Endothelial cell of umbilical vein (primary cell): Measurements from ENCODE around the gene B4GALT6. TPM values are rescaled to one million over a fixed set of nuclear protein-coding genes. Genes with fewer than 3 reads are reported as not detected.
A peak's percentile ranks its signal among the peaks of the same experiment; 100 is the strongest.

Experiments used
- BruUV-seq: library from RNA; stranded (reverse); fragments of 400-500 nt; replicated peaks from 2 replicates; lab custom pipeline; 2021; lab: Mats Ljungman, UMichigan
- CTCF ChIA-PET: fragments of 300-600, 350-600 bp; sonication (Branson Sonifier 250); formaldehyde crosslinking; loops from one replicate; lab custom pipeline; 2021; ENCODE audit warnings: antibody characterized with exemption, inconsistent platforms; lab: Charles Lee
- POLR2A ChIA-PET: fragments of 300-600, 350-600 bp; sonication (Branson Sonifier 250); formaldehyde crosslinking; loops from one replicate; lab custom pipeline; 2021; ENCODE audit warnings: antibody characterized with exemption, inconsistent platforms; lab: Charles Lee
- DNase-seq: peaks from one replicate; pipeline ENCODE4 v3.0.0-alpha.2; 2011; ENCODE audit warnings: low read depth, low spot score
- FAIRE-seq: peaks from 2 replicates; lab custom pipeline; 2011; peaks lifted over from hg19 to GRCh38; lab: Jason Lieb, UNC
- H2AFZ ChIP-seq: 2 replicates; pipeline ENCODE4 v1.6.0; 2012; ENCODE audit warnings: low read depth, low read length, control low read depth, inconsistent platforms
- H3K27ac ChIP-seq: 2 replicates; pipeline ENCODE4 v1.5.1; 2011; ENCODE audit warnings: low read depth, mild to moderate bottlenecking, control low read depth, low read length, moderate library complexity; ENCODE audit not compliant: insufficient read depth
- H3K27me3 ChIP-seq, 2 experiments: 2 replicates each; pipeline versions ENCODE4 v1.6.0 to v1.6.1; 2011; ENCODE audit warnings: low read length in 2 of 2, mixed read lengths in 1 of 2; ENCODE audit not compliant: control insufficient read depth in 2 of 2, insufficient read depth in 2 of 2
- H3K36me3 ChIP-seq, 2 experiments: 2 replicates in 1 of 2; 3 replicates in 1 of 2; pipeline ENCODE4 v1.5.1; 2011; ENCODE audit warnings: low read length in 2 of 2, mild to moderate bottlenecking in 1 of 2, moderate library complexity in 1 of 2; ENCODE audit not compliant: control insufficient read depth in 2 of 2, insufficient read depth in 2 of 2; ENCODE audit errors: extremely low read depth in 1 of 2
- H3K4me1 ChIP-seq: 3 replicates; pipeline ENCODE4 v1.5.1; 2011; ENCODE audit warnings: mild to moderate bottlenecking, low read length; ENCODE audit not compliant: control insufficient read depth, insufficient read depth; ENCODE audit errors: extremely low read depth
- H3K4me2 ChIP-seq: 2 replicates; pipeline ENCODE4 v1.6.1; 2011; ENCODE audit warnings: low read length, control low read depth, mixed read lengths; ENCODE audit not compliant: insufficient read depth
- H3K4me3 ChIP-seq, 3 experiments: fragments of 200-600 bp in 1 of 3; sonication (generic), shearing (Covaris generic) in 1 of 3; replicated peaks in 1 of 3; 2 replicates each; pipeline ENCODE4 v1.5.1; 2011 to 2016; ENCODE audit warnings: control low read depth in 3 of 3, low read length in 3 of 3, mild to moderate bottlenecking in 2 of 3, inconsistent platforms in 1 of 3, low read depth in 1 of 3, moderate library complexity in 1 of 3; ENCODE audit not compliant: insufficient read depth in 1 of 3
- H3K79me2 ChIP-seq: 2 replicates; pipeline ENCODE4 v1.6.0; 2012; ENCODE audit warnings: low read length, inconsistent platforms; ENCODE audit not compliant: control insufficient read depth, insufficient read depth
- H3K9ac ChIP-seq: replicated peaks from 2 replicates; pipeline ENCODE3; 2011; ENCODE audit warnings: low read length, control low read depth; ENCODE audit not compliant: insufficient read depth; ENCODE audit errors: extremely low read depth
- H3K9me1 ChIP-seq: replicated peaks from 3 replicates; pipeline ENCODE4 v1.6.0; 2011; ENCODE audit warnings: mild to moderate bottlenecking, low read length; ENCODE audit not compliant: control insufficient read depth, insufficient read depth; ENCODE audit errors: extremely low read depth
- H3K9me3 ChIP-seq: replicated peaks from 2 replicates; pipeline ENCODE4 v1.5.1; 2012; ENCODE audit warnings: low read length, inconsistent platforms; ENCODE audit not compliant: control insufficient read depth, insufficient read depth
- H4K20me1 ChIP-seq: replicated peaks from 2 replicates; pipeline ENCODE3; 2011; ENCODE audit warnings: mild to moderate bottlenecking, low read length; ENCODE audit not compliant: control insufficient read depth, insufficient read depth; ENCODE audit errors: extremely low read depth
- CTCF ChIP-seq, 2 donors: IDR thresholded peaks; 1 replicate in 1 of 2; 2 replicates in 1 of 2; pipeline ENCODE4 v1.5.1; 2011; ENCODE audit warnings: low read length in 2 of 2, mild to moderate bottlenecking in 2 of 2, moderate library complexity in 2 of 2, control low read depth in 1 of 2, inconsistent platforms in 1 of 2, low read depth in 1 of 2; ENCODE audit not compliant: insufficient read depth in 1 of 2; ENCODE audit errors: extremely low read depth in 1 of 2
- EZH2 ChIP-seq: IDR thresholded peaks from 2 replicates; pipeline ENCODE4 v1.6.1; 2012; ENCODE audit warnings: borderline replicate concordance, low read depth, mild to moderate bottlenecking, moderate library complexity, low read length, inconsistent platforms; ENCODE audit not compliant: severe bottlenecking
- GATA2 ChIP-seq: IDR thresholded peaks from 2 replicates; pipeline ENCODE4 v1.7.0; 2011; ENCODE audit warnings: low read depth, mild to moderate bottlenecking, moderate library complexity, mixed read lengths, low read length; ENCODE audit not compliant: insufficient read length, insufficient read depth
- MAX ChIP-seq: IDR thresholded peaks from 2 replicates; pipeline ENCODE4 v1.6.1; 2011; ENCODE audit not compliant: insufficient read depth, insufficient read length
- MYC ChIP-seq: IDR thresholded peaks from one replicate; pipeline ENCODE4 v1.6.1; 2011; ENCODE audit warnings: mild to moderate bottlenecking, low read depth, low read length
- dilution Hi-C: fragments of 300-500 bp; cut with MboI; formaldehyde crosslinking; loops from one replicate; pipeline ENCODE4 v1.15.0; 2019; ENCODE audit warnings: low sequenced_read_pairs; ENCODE audit not compliant: extremely low pct_ligation_motif_present
- intact Hi-C: fragments of 100-400 bp; cut with micrococcal nuclease; formaldehyde crosslinking; loops from one replicate; pipeline ENCODE4 v1.10.0; 2022
- polyA plus RNA-seq, 4 experiments: library from polyadenylated mRNA; depleted of rRNA in 3 of 4; stranded (reverse) in 3 of 4; unstranded in 1 of 4; fragments of >200 nt; gene quantifications; 2 replicates each; pipeline versions ENCODE4 v1.2.1 to v1.2.3, GENCODE V29; 2011 to 2012; ENCODE audit warnings: missing spikeins in 1 of 4
- total RNA-seq: library from RNA; stranded (reverse); gene quantifications from 2 replicates; pipeline ENCODE4 v1.2.3, GENCODE V29; 2021

The B4GALT6 gene
- total and polyA plus RNA-seq, 2 donors (not counting 3 experiments of a cell fraction or from before 2014, with no cell fraction given): 3.9 to 24.2 TPM

GRCh38 chr18:31618801-31619200 is 65.6 kb downstream of the B4GALT6 start:
- Histone ChIP-seq H4K20me1 (no peaks in the 10 kb centered on the region), H2AFZ (no peak overlapping the region), H3K4me3 (no peak overlapping the region), H3K36me3 (no peaks in the 10 kb centered on the region), H3K9ac (no peak overlapping the region), H3K4me2 (no peak overlapping the region), H3K79me2 (no peaks in the 10 kb centered on the region), H3K9me1 (no peaks in the 10 kb centered on the region), H3K9me3 (no peaks in the 10 kb centered on the region), H3K27ac (no peak overlapping the region), H3K27me3 (peaks cover 0 to under 1% of the 10 kb centered on the region in 2 experiments), H3K4me1 (no peaks in the 10 kb centered on the region)
- BruUV-seq: no TSS peak
- DNase-seq: no peak
- POLR2A ChIA-PET: no interaction called here
- no peak for TF ChIP-seq GATA2
- TF ChIP-seq CTCF (IDR thresholded peaks at IDR 0.05; ENCODE audit: extremely low read depth in 1 of 2, insufficient read depth in 1 of 2, low read depth in 1 of 2, low read length in 2 of 2): no peak
- no peak for TF ChIP-seq MAX
- no peak for TF ChIP-seq MYC
- no peak for TF ChIP-seq EZH2
- CTCF ChIA-PET: no interaction called here
- dilution Hi-C loops (no loop called here), intact Hi-C loops (no loop called here)
- peak; percentile 15 for FAIRE-seq
